Esophagus squamous epithelium (tissue), 5 donors: Measurements from ENCODE around the gene PTER. TPM values are rescaled to one million over a fixed set of nuclear protein-coding genes. Genes with fewer than 3 reads are reported as not detected.
A peak's percentile ranks its signal among the peaks of the same experiment; 100 is the strongest.

Experiments
- DNase-seq: peaks from one replicate; lab custom pipeline; 2025; lab: John Stamatoyannopoulos, UW
- H3K27ac ChIP-seq, 4 donors: fragments of 200-600 bp; sonication (generic); one replicate each; pipeline ENCODE4 v1.5.1; 2016 to 2019; ENCODE audit warnings: mild to moderate bottlenecking in 1 of 4
- H3K27me3 ChIP-seq, 4 donors: fragments of 200-600 bp; sonication (generic); 1 replicate in 3 of 4; 2 replicates in 1 of 4; pipeline versions ENCODE4 v1.5.1 to v1.6.0; 2017 to 2021; ENCODE audit warnings: antibody characterized with exemption in 1 of 4
- H3K36me3 ChIP-seq, 3 donors: fragments of 200-600 bp; sonication (generic); one replicate each; pipeline ENCODE4 v1.5.1; 2016 to 2019
- H3K4me1 ChIP-seq, 3 donors: fragments of 200-600 bp; sonication (generic); one replicate each; pipeline ENCODE4 v1.5.1; 2017 to 2019
- H3K4me3 ChIP-seq, 4 donors: fragments of 200-600 bp; sonication (generic); 1 replicate in 3 of 4; 2 replicates in 1 of 4; pipeline ENCODE4 v1.5.1; 2016 to 2019; ENCODE audit warnings: mild to moderate bottlenecking in 2 of 4, moderate library complexity in 1 of 4
- H3K9me3 ChIP-seq, 3 donors: fragments of 200-600 bp; sonication (generic); one replicate each; pipeline ENCODE4 v1.5.1; 2016 to 2019
- POLR2A ChIP-seq, 4 donors: fragments of 450-650 bp; IDR thresholded peaks; one replicate each; pipeline ENCODE4 v1.6.1; 2017; ENCODE audit warnings: antibody characterized with exemption in 4 of 4, mild to moderate bottlenecking in 4 of 4, moderate library complexity in 3 of 4
- WGBS, 2 donors: methylation state at CpG; one replicate each; pipeline ENCODE4 v1.1.5; 2018; 5-methylcytosine and 5-hydroxymethylcytosine counted together
- intact Hi-C: fragments of 100-400 bp; cut with DNase I; formaldehyde crosslinking; loops from one replicate; pipeline ENCODE4 v1.15.0; 2022
- total RNA-seq, 4 donors: library from RNA; depleted of rRNA; stranded (reverse); fragments of >200 nt; gene quantifications; one replicate each; pipeline ENCODE4 v1.1.0, GENCODE V29; 2016
- TF ChIP-seq, protein P1 (sequence below), 6 experiments: fragments of 450-650 bp in 4 of 6; fragments of 200-600 bp in 2 of 6; sonication (generic) in 2 of 6; IDR thresholded peaks; one replicate each; pipeline ENCODE4 v1.5.1; 2016 to 2019; ENCODE audit warnings: antibody characterized with exemption in 6 of 6, mild to moderate bottlenecking in 4 of 6, moderate library complexity in 4 of 6
- donor health status: DM: yes; HTN: yes; CAD: no.

Gene PTER
- total RNA-seq, 4 donors from 2014 or later: 4.4 to 10.3 (median 8.2) TPM

- DNase-seq: no peak
- peak overlapping the region; percentile 35 to 69 (median 48) for H3K4me3 ChIP-seq
Measured at GRCh38 chr10:16519908-16520861, 83.4 kb downstream of the PTER start.

DNA sequence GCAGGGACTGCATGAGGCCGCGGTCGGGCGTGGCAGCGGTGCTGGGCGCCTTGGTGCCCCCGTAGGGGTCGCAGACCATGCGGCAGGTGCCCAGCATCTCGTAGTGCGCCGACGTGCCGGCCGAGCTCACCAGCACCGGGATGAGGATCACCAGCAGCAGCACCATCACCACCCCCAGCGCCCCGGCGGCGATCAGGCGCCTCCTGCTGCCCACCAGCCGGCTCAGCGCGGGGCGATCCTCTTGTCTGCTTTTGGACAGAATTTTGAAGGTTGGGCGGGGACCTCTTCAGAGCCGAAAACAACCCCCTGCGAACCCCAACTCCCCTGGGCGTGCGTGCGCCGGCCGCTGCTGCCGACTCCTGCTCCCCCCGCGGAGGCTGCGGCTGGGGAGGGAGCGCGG, 84.1 kb downstream of the PTER start:
- H3K9me3 ChIP-seq: no peaks in the 10 kb centered on the region
- no peak overlapping the region for H3K27ac ChIP-seq
- no CpG with 5 or more reads among the region's 39 CpGs for WGBS, 2 donors
- intact Hi-C loops: no loop called here
- no peak for TF ChIP-seq POLR2A (IDR thresholded peaks at IDR 0.05)
- TF ChIP-seq, protein P1, sequence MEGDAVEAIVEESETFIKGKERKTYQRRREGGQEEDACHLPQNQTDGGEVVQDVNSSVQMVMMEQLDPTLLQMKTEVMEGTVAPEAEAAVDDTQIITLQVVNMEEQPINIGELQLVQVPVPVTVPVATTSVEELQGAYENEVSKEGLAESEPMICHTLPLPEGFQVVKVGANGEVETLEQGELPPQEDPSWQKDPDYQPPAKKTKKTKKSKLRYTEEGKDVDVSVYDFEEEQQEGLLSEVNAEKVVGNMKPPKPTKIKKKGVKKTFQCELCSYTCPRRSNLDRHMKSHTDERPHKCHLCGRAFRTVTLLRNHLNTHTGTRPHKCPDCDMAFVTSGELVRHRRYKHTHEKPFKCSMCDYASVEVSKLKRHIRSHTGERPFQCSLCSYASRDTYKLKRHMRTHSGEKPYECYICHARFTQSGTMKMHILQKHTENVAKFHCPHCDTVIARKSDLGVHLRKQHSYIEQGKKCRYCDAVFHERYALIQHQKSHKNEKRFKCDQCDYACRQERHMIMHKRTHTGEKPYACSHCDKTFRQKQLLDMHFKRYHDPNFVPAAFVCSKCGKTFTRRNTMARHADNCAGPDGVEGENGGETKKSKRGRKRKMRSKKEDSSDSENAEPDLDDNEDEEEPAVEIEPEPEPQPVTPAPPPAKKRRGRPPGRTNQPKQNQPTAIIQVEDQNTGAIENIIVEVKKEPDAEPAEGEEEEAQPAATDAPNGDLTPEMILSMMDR (IDR thresholded peaks at IDR 0.05): peak in 1 of 6 experiments; percentile 11
- H3K4me3 ChIP-seq: peak overlapping the region; percentile 35 to 69 (median 48)
- H3K27me3 ChIP-seq: peaks cover 0 to 58% (median 7%) of the 10 kb centered on the region in 4 donors
- H3K4me1 ChIP-seq: peaks cover 6 to 29% (median 22%) of the 10 kb centered on the region in 3 donors
- H3K36me3 ChIP-seq: no peaks in the 10 kb centered on the region
- no peak for DNase-seq

More at GRCh38 chr10:16519908-16520861, 83.4 kb downstream of the PTER start:
- Histone ChIP-seq H3K27ac (no peak overlapping the region), H3K9me3 (no peaks in the 10 kb centered on the region), H3K4me1 (peaks cover 6 to 29% (median 22%) of the 10 kb centered on the region in 3 donors), H3K36me3 (no peaks in the 10 kb centered on the region), H3K27me3 (peaks cover 0 to 58% (median 7%) of the 10 kb centered on the region in 4 donors)
- no peak for TF ChIP-seq POLR2A (IDR thresholded peaks at IDR 0.05)
- TF ChIP-seq, protein P1 (IDR thresholded peaks at IDR 0.05): no peak
- intact Hi-C loops: no loop called here
- 13 to 19% methylated on average over 15 to 25 of the region's 104 CpGs for WGBS, 2 donors

DNA sequence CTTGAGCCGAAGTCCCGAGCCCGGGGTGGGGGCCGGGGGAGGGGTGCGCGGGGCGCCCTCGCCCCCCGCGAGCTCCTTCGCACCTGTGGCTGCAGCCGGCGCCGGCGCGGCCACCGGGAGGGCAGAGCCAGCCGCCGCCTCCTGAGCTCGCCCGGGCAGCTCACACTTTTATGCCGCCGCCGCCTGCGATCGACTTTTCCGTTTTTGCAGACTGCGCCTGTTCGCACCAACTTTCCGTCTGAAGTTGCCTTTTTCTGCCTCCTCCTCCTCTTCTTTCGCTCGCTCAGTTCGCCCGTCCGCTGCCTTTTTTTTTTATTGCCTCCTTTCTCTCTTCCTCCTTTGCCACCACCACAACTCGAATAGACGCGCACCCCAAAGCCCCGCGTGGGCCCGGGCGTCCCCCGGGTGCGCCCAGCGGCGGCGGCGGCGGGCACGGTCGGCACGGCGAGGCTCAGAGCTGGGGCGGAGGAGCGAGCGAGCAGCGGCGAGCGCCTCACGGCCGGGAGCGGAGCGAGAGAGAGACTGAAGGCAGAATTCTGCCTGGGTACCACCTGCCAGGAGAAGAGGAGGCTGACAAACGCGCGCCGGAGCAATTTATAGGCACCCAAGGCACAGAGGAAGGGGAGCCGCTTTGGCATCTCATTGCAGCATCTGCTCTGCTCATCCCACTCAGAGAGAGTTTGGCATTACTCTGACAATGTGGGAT, 84.7 kb downstream of the PTER start, which contains the start of gene C1QL3:
Gene C1QL3, minus strand, starts transcription at position 569 of the 706 bp plus-strand sequence. CDS start 814 bp downstream, outside the sequence.
- H3K27me3 ChIP-seq: peaks cover 0 to 58% (median 7%) of the 10 kb centered on the region in 4 donors
- peaks cover 6 to 29% (median 22%) of the 10 kb centered on the region in 3 donors for H3K4me1 ChIP-seq
- intact Hi-C loops: no loop called here
- no peaks in the 10 kb centered on the region for H3K36me3 ChIP-seq
- no peak for TF ChIP-seq POLR2A (IDR thresholded peaks at IDR 0.05)
- TF ChIP-seq, protein P1 (IDR thresholded peaks at IDR 0.05): no peak
- WGBS, 2 donors: 1 to 3% methylated on average over 12 to 31 of the region's 68 CpGs
- no peak within 1 kb of the TSS for H3K27ac ChIP-seq
- H3K9me3 ChIP-seq: no peaks in the 10 kb centered on the region
- peak within 1 kb of the TSS; percentile 35 to 69 (median 48) for H3K4me3 ChIP-seq
- DNase-seq: no peak

DNA sequence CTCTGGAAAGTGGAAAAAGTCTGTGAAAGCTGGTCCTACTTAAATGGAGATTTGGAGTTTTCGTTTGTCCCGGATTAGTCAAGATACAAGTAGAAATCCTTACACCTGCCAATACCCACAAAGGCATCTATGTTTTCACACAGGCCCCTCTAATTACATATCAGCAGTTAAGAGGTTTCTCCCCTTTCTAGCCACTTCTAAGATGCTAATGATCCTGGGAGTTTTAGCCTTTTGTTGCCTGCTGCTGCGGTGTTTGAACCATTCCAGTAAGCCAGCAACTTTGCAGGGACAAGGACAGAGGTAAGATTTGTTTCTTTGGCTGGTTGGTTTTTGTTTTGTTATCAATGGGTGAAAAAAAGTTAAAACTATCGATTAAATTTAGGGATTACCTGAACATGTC, 90.6 kb downstream of the PTER start:
- no peak for DNase-seq
- Histone ChIP-seq H3K9me3 (no peaks in the 10 kb centered on the region), H3K27me3 (peaks cover 0 to 18% (median 0%) of the 10 kb centered on the region in 4 donors), H3K4me3 (no peak overlapping the region), H3K4me1 (no peaks in the 10 kb centered on the region), H3K27ac (no peak overlapping the region), H3K36me3 (no peaks in the 10 kb centered on the region)
- TF ChIP-seq, protein P1 (IDR thresholded peaks at IDR 0.05): no peak
- 66 to 82% methylated on average over 4 of the region's 4 CpGs for WGBS, 2 donors
- intact Hi-C loops: no loop called here
